Left lung (tissue), 14 donors: Measurements from ENCODE around the gene TRH. TPM values are rescaled to one million over a fixed set of nuclear protein-coding genes. Genes with fewer than 3 reads are reported as not detected.

Experiments
- ATAC-seq: fragments of 200-7000 bp; cut with Tn5 transposase; one replicate; pipeline ENCODE4 v1.9.1; 2020; ENCODE audit warnings: moderate library complexity
- DNase-seq, 4 donors: peaks; one replicate each; pipeline ENCODE4 v3.0.0-alpha.2; 2013 to 2020
- H3K27ac ChIP-seq, 2 donors: fragments of 200-600 bp; sonication (generic) in 1 of 2; one replicate each; pipeline versions ENCODE4 v1.5.0 to v1.8.0; 2020 to 2021
- H3K27me3 ChIP-seq, 2 donors: fragments of 200-600 bp; sonication (generic) in 1 of 2; one replicate each; pipeline versions ENCODE4 v1.5.0 to v1.8.0; 2020 to 2021
- H3K36me3 ChIP-seq, 2 donors: fragments of 200-600 bp; sonication (generic) in 1 of 2; one replicate each; pipeline versions ENCODE4 v1.5.0 to v1.8.0; 2020 to 2021
- H3K4me1 ChIP-seq, 2 donors: fragments of 200-600 bp; one replicate each; pipeline ENCODE4 v1.8.0; 2021
- H3K4me3 ChIP-seq, 2 donors: fragments of 200-600 bp; sonication (generic) in 1 of 2; one replicate each; pipeline versions ENCODE4 v1.5.0 to v1.8.0; 2020 to 2021; ENCODE audit warnings: mild to moderate bottlenecking in 1 of 2
- H3K9me3 ChIP-seq, 2 donors: fragments of 200-600 bp; sonication (generic) in 1 of 2; one replicate each; pipeline versions ENCODE4 v1.5.0 to v1.8.0; 2020 to 2021
- CTCF ChIP-seq, 2 donors: fragments of 200-600 bp; sonication (generic) in 1 of 2; IDR thresholded peaks; one replicate each; pipeline versions ENCODE4 v1.5.0 to v1.8.0; 2021; ENCODE audit warnings: antibody characterized with exemption in 2 of 2
- intact Hi-C, 2 donors: fragments of 100-400 bp; cut with DNase I; formaldehyde crosslinking; loops; one replicate each; pipeline versions ENCODE4 v1.11.2 to v1.14.2; 2022
- long read RNA-seq, 12 donors: library from polyadenylated mRNA in 2 of 12; unstranded in 2 of 12; transcript quantifications; one replicate each; pipeline ENCODE4 v2.0.0 and lab custom pipeline, GENCODE V29; 2019 to 2026
- polyA plus RNA-seq, 6 donors: library from polyadenylated mRNA; unstranded; fragments of 120-200 nt; gene quantifications; one replicate each; pipeline ENCODE4 v1.2.1, GENCODE V29; 2013; ENCODE audit not compliant: insufficient read length in 6 of 6
- total RNA-seq, 2 donors: library from RNA; stranded (reverse); fragmentation: NEBNext Ultra II Directional; extraction: Animal tissue kit (Norgen Biotek cat#: 25700); gene quantifications; one replicate each; pipeline ENCODE4 v1.2.1, GENCODE V29; 2021
- donor health status: DM: no; HTN: yes; CAD: no.
- donor health status: DM: no; HTN: no; CAD: no.

TRH gene
- total RNA-seq: not detected
- polyA plus RNA-seq: under 1 TPM; 0.21 to 0.57 (median 0.39) TPM
- long read RNA-seq, donor 1: 0 reads
- long read RNA-seq, donor 2: 0 reads
- long read RNA-seq, donor 3: 0 reads
- long read RNA-seq, donor 4: 0 reads
- long read RNA-seq, donor 5: 0 reads
- long read RNA-seq, donor 6: 0 reads
- long read RNA-seq, donor 7: 0 reads
- long read RNA-seq, donor 8: 0 reads
- long read RNA-seq, donor 9: 0 reads
- long read RNA-seq, donor 10: 0 reads
- long read RNA-seq, donor 11, transcript TRH-201 (3 exons, 1,978 nt): major isoform, 9 of 31 reads
- long read RNA-seq, donor 11, partial matches to known transcripts: 21 of 31 reads
- long read RNA-seq, donor 11, other reads (novel, unspliced or antisense): 0 of 31 reads
- long read RNA-seq, donor 12: 0 reads

GRCh38 chr3:129974564-129974832 lies at the start of gene TRH:
Gene TRH (plus strand): TSS chr3:129974720. CDS start chr3:129975817, 1,097 bp downstream.
- no peak for DNase-seq
- no peak for ATAC-seq
- no peak within 1 kb of the TSS for H3K27ac ChIP-seq
- no peak for TF ChIP-seq CTCF (IDR thresholded peaks at IDR 0.05)
- H3K9me3 ChIP-seq: no peaks in the 10 kb centered on the region
- peak within 1 kb of the TSS; percentile 5 to 10 for H3K4me3 ChIP-seq
- intact Hi-C loops: no loop called here
- H3K4me1 ChIP-seq: peaks cover 15 to 17% of the 10 kb centered on the region in 2 donors
- peaks cover 43 to 68% of the 10 kb centered on the region in 2 donors for H3K27me3 ChIP-seq
- H3K36me3 ChIP-seq: no peaks in the 10 kb centered on the region

- H3K4me1 ChIP-seq: no peaks in the 10 kb centered on the region
- H3K27ac ChIP-seq: no peak overlapping the region
- TF ChIP-seq CTCF (IDR thresholded peaks at IDR 0.05): no peak
- no peaks in the 10 kb centered on the region for H3K27me3 ChIP-seq
- ATAC-seq: no peak
- intact Hi-C loops: no loop called here
- no peaks in the 10 kb centered on the region for H3K36me3 ChIP-seq
- DNase-seq: no peak
- H3K4me3 ChIP-seq: no peak overlapping the region
- H3K9me3 ChIP-seq: peaks cover 0 to 20% of the 10 kb centered on the region in 2 donors
These were observed 47.4 kb upstream of the TRH start for GRCh38 chr3:129927072-129927471.

- Histone ChIP-seq H3K4me1 (no peaks in the 10 kb centered on the region), H3K27ac (no peak overlapping the region), H3K9me3 (peaks cover 0 to 18% of the 10 kb centered on the region in 2 donors), H3K27me3 (no peaks in the 10 kb centered on the region), H3K36me3 (no peaks in the 10 kb centered on the region), H3K4me3 (no peak overlapping the region)
- intact Hi-C loops: no loop called here
- DNase-seq (no peak), ATAC-seq (no peak)
- no peak for TF ChIP-seq CTCF (IDR thresholded peaks at IDR 0.05)
These were observed 45.1 kb upstream of the TRH start for GRCh38 chr3:129929383-129929782.

GRCh38 chr3:129933471-129933870 lies 41.0 kb upstream of the TRH start:
- intact Hi-C loops: loop anchor here in 1 of 2 donors (10.0 kb wide), 1 partner anchor 299 kb away; no protein-coding TSS in a partner anchor
- H3K4me3 ChIP-seq: no peak overlapping the region
- ATAC-seq: no peak
- no peak overlapping the region for H3K27ac ChIP-seq
- H3K9me3 ChIP-seq: peaks cover 0 to 18% of the 10 kb centered on the region in 2 donors
- H3K27me3 ChIP-seq: no peaks in the 10 kb centered on the region
- no peak for DNase-seq
- H3K4me1 ChIP-seq: peaks cover 0 to 9% of the 10 kb centered on the region in 2 donors
- no peaks in the 10 kb centered on the region for H3K36me3 ChIP-seq
- no peak for TF ChIP-seq CTCF (IDR thresholded peaks at IDR 0.05)

GRCh38 chr3:129934234-129935123 lies 40.0 kb upstream of the TRH start:
- Histone ChIP-seq H3K4me3 (no peak overlapping the region), H3K36me3 (no peaks in the 10 kb centered on the region), H3K4me1 (peaks cover 0 to 9% of the 10 kb centered on the region in 2 donors), H3K27ac (no peak overlapping the region), H3K9me3 (peaks cover 0 to 10% of the 10 kb centered on the region in 2 donors), H3K27me3 (no peaks in the 10 kb centered on the region)
- peak; percentile 77 for ATAC-seq
- DNase-seq: peak in 3 of 4 donors; percentile 29 to 67 (median 58)
- intact Hi-C loops: loop anchor here in 1 of 2 donors (10.0 kb wide), 1 partner anchor 300 kb away; no protein-coding TSS in a partner anchor
- TF ChIP-seq CTCF (IDR thresholded peaks at IDR 0.05): peak; percentile 88 to 89
